ENCODE data around the gene XPNPEP3.

DNA sequence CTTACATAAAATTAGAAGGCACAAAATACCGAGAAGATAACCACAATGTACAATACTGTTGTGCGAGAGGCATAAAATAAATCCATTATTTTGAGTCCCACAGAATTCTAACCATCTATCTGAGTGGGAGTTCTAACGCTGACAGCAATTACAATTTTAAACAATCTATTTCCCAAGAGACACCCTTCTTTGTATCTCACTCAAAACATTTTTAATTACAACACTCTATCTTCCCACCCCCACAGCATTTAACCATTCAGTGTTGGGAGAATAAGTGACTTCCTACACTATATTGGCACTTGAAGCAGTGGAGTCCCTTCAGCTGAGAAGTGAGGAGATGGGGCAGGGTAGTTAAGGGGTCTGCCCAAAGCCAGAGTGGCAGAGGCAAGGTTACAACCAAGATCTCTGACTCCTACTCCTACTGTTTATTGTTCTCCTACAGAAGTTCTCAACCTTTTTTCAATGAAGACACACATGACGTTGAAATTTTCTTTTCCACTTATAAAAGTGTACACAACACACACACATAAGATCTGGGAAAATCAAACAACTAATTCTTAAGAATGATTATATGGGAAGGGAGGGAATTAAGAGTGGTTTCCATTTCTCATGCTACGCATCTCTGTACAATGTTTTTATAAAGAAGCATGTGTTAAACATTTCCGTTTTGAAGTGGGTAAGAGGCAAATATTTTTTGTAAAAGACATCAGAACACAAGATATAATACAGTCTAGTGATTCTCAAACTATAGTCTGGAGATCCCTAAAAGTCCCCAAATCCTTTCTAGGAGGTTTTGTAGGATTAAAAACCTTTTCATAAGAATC, 48.7 kb upstream of the XPNPEP3 start:
- TF ChIP-seq ZNF274 (IDR thresholded peaks at IDR 0.05; ENCODE audit: low read depth, low read length) (no peak), SUZ12 (IDR thresholded peaks at IDR 0.05; ENCODE audit: extremely low read depth, insufficient read depth, insufficient read length) (no peak)

Measured in NT2/D1 (cell line).